HG03442 (cell line): ENCODE measurements around the gene HNRNPF.
"Not testable (repeated sequence)": the region's sequence is repeated elsewhere in the genome, so short reads cannot be mapped to it uniquely, and the experiment has no call there.

Experiments used
- ATAC-seq: cut with Tn5 transposase; IDR thresholded peaks from one replicate; pipeline ENCODE4 v1.9.1; 2021; ENCODE audit warnings: mild to moderate bottlenecking, moderate library complexity; ENCODE audit not compliant: unreplicated experiment

The HNRNPF gene, protein sequence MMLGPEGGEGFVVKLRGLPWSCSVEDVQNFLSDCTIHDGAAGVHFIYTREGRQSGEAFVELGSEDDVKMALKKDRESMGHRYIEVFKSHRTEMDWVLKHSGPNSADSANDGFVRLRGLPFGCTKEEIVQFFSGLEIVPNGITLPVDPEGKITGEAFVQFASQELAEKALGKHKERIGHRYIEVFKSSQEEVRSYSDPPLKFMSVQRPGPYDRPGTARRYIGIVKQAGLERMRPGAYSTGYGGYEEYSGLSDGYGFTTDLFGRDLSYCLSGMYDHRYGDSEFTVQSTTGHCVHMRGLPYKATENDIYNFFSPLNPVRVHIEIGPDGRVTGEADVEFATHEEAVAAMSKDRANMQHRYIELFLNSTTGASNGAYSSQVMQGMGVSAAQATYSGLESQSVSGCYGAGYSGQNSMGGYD

DNA sequence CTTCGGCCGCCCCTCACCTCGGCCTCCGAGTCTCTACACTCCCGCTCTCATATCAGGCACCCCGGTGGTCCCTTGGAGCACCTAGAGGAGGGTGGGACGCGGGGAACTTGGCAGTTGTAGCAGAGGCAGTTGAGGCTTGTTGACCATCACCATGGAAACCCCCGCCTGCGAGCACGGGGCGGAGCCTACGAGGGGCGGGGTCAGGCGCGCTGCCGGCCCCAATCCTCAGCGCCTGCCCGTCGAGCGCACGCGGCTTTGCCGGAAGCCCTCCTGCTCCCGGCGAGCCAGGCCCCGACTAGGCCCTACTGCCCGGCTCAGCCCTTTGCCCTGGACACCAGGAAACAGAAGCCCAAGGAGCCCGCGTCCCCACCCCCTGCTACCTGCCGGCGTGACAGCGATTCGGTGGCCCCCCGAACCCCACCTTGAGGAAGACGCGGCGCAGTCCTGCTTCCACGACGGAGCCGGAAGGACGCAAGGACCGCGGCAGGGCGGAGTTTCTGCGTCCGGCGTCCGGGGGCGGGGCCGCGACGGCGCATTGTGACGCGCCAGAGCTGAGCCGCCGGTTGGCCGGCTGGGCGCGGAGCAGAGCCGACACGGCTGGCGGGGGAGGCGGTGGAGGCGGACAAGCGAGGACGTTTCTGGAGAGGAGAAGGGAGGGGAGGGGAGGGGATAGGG lies at the start of gene HNRNPF:
Gene HNRNPF (minus strand): TSS at position 477 of the 675 bp plus-strand sequence. CDS start 21,302 bp downstream, outside the sequence.
- peak; percentile 68 for ATAC-seq

DNA sequence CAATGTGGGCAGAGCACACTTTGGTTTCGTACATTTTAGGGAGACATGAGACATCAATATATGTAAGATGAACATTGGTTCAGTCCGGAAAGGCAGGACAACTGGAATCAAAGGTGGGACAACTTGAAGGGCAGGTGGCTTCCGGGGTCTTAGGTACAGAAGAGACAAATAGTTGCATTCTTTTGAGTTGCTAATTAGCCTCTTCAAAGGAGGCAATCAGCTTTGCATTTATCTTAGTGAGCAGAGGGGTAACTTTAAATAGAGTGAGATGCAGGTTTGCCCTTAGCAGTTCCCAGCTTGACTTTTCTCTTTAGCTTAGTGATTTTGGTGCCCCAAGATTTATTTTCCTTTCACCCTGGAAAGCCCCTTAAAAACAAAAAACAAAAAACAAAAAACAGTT lies 49.2 kb upstream of the HNRNPF start:
- no peak for ATAC-seq

DNA sequence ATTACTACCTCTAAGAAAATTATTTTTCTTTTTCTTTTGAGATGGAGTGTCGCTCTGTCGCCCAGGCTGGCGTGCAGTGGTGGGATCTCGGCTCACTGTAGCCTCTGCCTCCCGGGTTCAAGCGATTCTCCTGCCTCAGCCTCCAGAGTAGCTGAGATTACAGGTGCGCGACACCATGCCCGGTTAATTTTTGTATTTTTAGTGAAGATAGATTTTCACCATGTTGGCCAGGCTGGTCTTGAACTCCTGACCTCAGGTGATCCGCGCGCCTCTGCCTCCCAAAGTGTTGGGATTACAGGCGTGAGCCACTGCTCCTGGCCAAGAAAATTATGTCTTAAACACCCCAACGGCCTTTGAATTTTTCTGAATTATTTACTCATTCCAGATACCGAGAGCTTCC lies 47.6 kb upstream of the HNRNPF start:
- ATAC-seq = not testable (repeated sequence)

DNA sequence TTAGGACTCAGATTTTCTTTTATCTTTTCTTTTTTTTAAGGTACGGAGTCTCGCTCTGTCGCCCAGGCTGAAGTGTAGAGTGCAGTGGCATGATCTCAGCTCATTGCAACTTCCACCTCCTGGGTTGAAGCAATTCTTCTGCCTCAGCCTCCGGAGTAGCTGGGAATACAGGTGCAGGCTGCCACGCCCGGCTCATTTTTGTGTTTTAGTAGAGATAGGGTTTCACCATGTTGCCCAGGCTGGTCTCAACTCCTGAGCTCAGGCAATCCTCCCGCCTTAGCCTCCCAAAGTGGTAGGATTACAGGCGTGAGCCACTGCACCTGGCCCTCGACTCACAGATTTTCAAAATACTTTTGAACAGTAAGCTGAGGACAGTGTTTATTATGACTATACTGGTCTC lies 45.0 kb upstream of the HNRNPF start:
- ATAC-seq = not testable (repeated sequence)

DNA sequence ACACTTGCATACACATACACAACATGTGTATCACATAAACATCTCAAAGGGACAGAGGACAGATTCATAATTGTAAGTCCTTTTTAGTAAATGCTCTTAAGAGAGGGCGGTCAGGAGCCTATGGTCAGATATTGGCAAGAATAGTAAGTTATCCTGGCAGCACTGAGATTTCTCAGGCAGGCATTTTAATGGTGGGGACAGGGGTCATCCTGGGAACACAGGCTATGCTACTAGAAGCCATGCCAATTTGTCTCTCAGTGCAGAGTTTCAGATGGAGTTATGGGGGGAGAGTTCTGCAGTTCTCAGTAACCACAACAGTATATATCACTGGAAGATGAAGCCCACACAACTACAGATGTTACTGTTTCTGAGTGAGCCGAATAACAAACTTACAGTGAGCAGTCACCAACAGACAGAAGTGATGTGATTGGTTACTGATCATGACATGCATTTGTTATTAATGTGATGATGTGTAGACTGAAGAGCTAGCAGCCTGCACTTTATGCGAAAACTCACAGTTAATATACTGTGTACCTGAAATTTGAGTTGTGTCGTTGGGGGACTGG lies 44.4 kb upstream of the HNRNPF start:
- ATAC-seq = peak; percentile 31

DNA sequence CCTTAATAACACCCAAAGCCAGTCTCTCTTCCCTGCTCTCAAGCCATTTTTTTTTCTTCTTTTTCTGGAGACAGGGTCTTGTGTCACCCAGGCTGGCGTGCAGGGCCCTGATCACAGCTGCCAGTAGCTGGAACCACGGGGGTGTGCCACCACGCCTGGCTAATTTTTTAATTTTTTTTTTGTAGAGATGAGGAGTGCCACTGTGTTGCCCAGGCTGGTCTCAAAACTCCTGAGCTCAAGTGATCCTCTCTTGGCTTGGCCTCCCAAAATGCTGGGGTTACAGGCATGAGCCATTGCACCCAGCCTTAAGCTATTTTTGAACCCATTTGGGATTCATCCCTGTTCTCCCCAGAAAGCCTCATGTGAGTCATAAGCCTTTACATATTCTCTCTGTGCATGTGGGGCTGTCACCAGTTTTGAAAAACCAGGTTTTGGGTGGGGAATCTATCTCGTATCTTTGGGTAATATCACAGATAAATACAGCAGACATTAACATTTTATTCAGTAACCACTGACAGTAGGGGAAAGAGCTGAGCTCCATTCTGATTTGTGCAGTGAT lies 43.4 kb upstream of the HNRNPF start:
- ATAC-seq = no peak

DNA sequence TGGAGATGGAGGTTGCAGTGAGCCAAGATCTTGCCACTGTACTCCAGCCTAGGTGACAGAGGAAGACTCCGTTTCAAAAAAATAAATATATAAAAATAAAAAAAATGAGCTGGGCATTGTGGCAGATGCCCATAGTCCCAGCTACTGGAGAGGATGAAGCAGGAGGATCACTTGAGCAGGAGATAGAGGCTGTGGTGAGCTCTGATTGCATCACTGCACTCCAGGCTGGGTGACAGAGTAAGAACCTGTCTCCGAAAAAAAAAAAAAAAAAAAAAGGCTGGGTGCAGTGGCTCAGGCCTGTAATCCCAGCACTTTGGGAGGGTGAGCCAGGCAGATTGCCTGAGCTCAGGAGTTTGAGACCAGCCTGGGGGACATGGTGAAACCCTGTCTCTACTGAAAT lies 39.8 kb upstream of the HNRNPF start:
- ATAC-seq = no peak

DNA sequence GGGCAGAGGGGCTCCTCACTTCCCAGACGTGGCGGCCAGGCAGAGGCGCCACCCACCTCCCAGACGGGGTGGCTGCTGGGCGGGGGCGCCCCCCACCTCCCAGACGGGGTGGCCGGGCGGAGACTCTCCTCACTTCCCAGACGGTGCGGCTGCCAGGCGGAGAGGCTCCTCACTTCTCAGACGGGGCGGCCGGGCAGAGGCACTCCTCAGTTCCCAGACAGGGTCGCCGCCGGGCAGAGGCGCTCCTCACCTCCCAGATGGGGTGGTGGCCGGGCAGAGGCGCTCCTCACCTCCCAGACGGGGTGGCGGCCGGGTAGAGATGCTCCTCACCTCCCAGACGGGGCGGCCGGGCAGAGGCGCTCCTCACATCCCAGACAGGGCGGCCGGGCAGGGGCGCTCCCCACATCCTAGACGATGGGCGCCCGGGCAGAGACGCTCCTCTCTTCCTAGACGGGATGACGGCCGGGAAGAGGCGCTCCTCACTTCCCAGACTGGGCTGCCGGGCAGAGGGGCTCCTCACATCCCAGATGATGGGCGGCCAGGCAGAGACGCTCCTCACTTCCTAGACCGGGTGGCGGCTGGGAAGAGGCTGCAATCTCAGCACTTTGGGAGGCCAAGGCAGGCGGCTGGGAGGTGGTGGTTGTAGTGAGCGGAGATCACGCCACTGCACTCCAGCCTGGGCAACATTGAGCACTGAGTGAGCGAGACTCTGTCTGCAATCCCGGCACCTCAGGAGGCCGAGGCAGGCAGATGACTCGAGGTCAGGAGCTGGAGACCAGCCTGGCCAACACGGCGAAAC lies 37.4 kb upstream of the HNRNPF start:
- ATAC-seq = not testable (repeated sequence)

DNA sequence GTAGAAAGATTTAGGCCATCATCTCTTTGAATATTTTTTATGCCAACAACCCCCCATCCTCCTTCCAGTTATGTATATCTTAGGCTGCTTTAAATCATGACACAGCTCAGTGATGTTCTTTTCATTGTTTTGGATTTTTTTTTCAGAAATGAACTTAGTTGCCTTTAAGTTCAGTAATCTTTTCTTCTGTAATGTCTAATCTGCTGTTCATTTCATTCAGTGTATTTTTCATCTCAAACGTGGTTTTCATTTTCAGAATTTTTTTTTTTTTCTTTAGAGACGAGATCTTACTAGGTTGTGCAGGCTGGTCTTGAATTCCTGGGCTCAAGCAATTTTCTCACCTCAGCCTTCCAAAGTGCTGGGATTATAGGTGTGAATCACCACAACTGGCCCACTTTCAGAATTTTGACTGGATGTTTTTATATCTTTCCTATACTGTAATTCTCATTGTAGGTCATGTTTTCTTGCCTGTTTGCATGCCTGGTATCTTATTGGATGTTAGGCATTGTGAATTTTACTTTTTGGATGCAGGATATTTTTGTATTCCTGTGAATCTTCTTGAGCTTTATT lies 36.0 kb upstream of the HNRNPF start:
- no peak for ATAC-seq

DNA sequence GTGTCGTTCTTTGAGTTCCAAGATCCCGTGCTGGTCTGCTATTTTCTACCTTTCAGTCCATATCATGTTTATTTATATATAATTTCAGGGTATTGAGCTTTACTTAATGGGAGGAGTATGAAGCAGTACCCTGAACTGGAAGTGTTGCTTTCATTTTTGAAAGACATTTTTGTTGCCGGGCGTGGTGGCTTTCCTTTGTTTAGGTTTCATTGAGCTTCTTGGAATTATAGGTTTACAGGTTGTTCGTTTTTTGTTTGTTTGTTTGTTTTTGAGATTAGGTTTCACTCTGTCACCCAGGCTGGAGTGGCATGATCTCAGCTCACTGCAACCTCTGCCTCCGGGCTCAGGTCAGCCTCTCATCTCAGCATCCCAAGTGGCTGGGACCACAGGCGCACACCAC lies 35.3 kb upstream of the HNRNPF start:
- ATAC-seq = no peak

DNA sequence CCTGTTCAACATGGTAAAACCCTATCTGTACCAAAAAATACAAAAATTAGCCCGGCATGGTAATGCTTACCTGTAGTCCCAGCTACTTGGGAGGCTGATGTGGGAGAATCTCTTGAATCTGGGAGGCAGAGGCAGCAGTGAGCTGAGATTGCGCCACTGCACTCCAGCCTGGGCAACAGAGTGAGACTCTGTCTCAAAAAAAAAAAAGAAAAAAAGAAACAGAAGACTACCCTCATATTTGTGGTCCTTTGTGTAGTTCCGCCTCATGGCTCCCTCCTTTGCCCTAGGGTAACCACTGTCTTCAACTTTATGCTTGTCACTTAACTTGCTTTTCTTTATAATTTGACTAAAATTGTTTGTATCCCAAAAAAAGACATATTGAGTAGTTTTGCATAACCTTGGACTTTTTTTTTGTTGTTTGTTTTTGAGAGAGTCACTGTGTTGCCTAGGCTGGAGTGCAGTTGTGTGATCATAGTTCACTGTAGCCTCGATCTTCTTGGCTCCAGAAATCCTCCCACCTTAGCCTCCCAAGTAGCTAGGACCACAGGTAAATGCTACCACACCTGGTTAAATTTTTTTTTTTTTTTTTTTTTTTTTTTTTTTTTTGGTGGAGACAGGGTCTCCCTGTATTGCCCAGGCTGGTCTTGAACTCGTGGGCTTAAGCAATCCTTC lies 31.6 kb upstream of the HNRNPF start:
- ATAC-seq = no peak

DNA sequence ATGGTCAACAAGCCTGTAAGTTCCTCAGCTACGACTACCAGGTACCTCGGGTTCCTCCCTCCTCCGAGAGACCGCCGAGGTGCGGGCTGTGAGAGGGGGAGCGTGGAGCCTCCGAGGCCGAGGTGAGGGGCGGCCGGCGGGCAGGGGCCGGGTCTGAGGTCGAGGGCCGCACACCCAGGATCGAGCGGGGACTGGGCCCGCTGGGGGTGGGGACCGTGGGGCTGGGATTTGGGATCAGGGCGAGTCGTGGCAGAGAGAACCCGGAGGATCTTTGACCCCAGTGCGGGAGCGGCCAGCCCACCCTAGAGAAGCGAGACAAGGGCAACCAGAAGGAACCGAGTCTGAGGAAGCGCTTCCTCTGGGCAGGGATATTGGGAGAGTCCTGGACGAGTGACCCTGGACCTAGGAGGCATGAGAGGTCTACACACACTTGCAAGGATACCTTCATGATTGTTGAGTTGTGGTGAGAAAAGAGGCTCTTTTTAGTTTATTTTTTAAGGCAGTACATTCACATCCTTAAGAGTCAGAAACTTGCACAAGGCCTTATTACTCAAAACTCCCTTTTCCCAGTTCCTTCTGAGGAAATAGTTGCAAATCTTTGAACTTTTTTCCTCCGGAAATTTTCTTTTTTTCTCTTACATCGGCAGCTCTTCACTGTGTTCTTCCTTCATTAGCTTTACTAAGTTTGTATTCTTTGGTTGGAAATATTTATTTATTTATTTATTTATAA lies 28.3 kb upstream of the HNRNPF start:
- no peak for ATAC-seq

DNA sequence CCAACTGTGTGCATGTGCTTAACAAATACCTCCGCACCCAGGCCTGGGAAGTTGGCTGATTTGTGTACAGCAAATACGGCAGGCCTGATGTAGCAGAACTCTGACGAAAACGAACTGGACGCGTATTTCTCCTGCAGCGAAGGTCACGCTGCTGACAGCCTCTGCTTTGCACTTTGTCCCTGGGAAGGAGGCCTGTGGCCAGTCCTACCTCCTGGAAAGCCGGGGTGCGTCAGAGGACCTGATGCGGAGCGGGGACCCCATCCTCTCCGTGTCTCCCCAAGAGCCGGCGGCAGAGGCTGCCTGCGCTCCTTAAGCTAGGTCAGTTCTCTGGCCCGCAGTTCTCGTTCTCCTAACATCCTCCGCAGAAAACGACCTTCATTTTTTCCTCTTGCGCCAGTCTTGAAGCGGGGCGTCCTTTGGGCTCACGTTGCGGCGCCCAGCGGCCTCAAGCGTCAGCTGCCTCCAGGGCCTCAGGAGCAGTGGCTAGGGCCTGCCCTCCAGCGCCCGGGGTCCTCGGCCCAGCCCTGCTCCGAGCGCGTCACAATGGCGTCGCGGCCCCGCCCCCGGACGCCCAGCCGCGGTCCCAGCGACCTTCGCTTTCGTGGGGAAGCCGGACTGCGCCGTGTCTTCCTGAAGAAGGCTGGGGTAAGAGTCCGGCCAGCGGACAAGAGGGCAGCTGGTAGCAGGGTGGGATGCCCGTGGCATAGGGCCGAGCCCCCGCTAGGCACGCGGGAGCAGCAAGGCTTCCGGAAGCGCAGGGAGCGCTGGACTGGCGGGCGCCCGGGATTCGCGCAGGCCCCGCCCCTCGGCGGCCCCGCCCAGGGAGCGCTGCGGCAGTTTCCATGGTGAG lies 27.5 kb upstream of the HNRNPF start, which contains the start of gene ZNF487:
Gene ZNF487 (plus strand): TSS at position 821 of the 850 bp plus-strand sequence. CDS start 38,703 bp downstream, outside the sequence.
- ATAC-seq = peak; percentile 94

DNA sequence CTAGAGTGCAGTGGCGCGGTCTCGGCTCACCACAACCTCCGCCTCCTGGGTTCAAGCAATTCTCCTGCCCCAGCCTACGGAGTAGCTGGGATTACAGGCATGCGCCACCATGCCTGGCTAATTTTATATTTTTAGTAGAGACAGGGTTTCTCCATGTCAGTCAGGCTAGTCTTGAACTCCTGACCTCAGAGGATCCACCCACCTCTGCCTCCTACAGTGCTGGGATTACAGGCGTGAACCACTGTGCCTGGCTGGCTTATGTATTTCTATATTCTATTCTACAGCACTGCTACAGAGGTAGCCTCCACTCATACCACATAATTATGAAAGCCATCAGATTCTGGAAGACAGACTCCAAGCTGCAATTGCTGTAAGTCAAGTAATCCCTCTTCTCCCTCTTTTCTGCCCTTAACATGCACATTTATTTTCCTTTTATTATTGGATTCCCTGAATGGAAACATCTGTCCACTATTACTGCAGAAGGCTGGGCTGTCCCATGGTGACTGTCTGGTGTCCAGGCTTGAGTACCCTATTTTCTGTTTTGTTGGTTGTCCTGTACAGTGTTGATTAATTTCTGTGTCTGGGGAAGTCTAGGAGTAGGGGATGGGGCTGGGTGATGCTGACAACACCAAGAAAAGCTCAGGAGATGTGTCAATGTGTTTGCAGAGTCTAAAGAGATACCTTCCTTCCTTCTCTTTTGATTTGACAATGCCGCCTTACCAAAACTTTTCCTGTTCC lies 22.1 kb upstream of the HNRNPF start:
- no peak for ATAC-seq

DNA sequence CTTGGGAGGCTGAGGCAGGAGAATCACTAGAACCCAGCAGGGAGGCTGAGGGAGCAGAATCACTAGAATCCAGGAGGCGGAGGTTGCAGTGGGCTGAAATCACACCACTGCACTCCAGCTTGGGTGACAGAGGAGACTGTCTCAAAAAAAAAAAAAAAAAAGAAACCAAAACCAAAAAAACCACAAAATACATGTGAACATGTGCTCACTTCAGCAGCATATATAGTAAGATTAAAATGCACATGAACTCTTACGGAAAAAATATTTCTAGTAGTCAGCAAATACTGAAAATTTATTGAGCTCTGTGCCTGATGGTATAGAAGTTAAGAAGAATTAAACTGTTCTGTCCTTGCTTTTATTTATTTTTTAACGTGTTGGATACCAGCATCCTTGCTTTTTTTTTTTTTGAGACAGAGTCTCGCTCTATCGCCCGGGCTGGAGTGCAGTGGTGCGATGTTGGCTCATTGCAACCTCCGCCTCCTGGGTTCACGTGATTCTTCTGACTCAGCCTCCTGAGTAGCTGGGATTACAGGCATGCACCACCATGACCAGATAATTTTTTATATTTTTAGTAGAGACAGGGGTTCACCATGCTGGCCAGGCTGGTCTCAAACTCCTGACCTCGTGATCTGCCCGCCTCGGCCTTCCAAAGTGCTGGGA lies 18.3 kb upstream of the HNRNPF start:
- peak; percentile 73 for ATAC-seq

DNA sequence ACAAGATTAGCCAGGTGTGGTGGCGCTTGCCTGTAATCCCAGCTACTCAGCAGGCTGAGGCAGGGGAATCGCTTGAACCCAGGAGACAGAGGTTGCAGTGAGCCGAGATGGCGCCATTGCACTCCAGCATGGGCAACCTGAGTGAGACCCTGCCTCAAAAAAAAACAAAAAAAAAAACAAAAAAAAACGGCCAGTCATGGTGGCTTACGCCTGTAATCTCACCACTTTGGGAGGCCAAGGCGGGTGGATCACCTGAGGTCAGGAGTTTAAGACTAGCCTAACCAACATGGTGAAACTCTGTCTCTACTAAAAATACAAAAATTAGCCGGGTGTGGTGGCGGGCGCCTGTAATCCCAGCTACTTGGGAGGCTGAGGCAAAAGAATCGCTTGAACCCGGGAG lies 17.5 kb upstream of the HNRNPF start:
- ATAC-seq = not testable (repeated sequence)

DNA sequence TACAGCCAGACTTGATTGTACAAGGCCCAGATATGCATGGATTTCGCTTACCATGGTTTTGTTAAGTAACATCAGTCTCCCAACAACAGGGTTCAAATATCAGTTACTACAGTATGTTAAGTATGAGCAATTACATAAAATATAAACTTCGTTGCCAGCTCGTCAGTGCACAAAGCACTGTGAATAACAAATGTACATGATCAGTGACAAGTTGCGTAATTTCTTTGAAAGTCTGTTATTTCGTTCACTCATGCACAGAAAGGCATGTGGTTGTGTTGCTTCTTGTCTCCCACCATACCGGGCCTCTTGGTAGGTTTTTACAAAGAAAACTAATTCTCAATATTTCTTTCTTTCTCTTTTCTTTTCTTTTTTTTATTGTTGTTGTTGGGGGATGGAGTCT lies 15.4 kb upstream of the HNRNPF start:
- no peak for ATAC-seq
